Stimulated activated CD4-positive, alpha-beta T cell treated with anti-CD3 and anti-CD28 coated beads, TNF-alpha, amount 100 ng/mL, for 48 hours (primary cell): Measurements from ENCODE around the gene GHR.

ENCODE experiments used
- DNase-seq, 3 donors: peaks; one replicate each; pipeline ENCODE4 v3.0.0-alpha.2; 2020; ENCODE audit warnings: low read depth in 3 of 3

Gene GHR

DNA sequence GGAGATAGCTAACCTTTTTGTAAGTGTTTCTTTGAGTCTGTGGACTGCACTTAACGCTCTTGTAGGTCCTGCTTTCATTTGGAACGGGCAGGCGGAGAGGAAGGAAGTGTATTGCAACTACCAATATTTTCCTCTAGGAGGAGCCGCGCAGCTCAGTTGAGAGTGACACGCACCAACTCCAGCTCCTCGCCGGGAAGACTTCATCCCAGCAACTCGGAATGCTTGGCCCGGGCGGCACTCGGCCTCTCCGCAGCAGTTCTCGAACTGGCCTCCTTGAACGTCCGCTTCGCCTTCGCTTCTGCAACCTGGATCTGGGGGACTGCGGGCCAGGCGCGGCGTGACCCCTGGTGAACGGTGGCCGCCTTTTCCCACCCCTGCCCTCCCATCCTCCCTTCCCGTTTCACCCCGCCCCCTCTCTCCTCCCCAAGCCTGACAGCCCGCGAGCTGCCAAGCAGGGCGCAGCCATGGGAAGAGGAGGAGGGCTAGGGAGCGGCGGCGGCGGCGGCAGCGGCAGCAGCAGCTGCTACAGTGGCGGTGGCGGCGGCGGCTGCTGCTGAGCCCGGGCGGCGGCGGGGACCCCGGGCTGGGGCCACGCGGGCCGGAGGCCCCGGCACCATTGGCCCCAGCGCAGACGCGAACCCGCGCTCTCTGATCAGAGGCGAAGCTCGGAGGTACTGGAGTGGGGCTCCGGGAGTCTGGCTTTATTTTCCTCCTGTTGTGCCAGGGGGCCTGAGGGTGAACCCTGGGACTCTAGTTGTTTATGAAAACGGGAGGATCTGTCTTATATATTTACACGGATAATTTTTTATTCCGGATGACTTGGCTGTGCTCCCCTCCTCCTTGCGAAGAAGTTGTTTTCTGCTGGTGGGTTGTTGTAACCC lies at the start of gene GHR:
Gene GHR, plus strand, starts transcription at position 155 of the 881 bp plus-strand sequence. CDS start 142,436 bp downstream, outside the sequence.
- no peak for DNase-seq

DNA sequence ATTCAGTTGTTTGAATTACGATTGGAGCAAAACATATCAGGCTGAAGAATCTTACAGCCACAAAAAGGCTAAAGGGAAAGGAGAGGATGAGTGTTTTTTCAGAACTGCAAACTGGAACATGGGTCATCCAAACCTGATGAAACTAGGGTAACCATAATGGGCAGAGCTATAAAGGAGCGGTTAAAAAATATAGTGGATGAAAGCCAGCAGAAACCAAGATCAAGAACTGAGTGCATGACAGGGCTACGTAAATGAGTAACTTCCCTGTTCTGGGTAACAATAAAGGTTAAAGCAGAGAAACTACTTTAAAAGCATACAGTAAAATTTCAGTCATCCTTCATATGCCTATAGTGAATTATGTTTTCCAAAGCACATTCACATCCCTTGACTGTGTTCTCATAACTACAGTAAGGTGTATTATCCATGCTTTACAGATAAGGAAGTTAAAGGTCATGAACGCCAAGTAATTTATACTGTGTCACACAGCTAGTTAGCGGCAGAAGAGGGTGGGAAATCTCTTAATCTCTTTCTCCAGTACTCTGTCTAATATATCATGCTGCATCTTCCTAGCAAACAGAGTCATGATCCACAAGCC lies 48.5 kb upstream of the GHR start:
- DNase-seq = no peak

DNA sequence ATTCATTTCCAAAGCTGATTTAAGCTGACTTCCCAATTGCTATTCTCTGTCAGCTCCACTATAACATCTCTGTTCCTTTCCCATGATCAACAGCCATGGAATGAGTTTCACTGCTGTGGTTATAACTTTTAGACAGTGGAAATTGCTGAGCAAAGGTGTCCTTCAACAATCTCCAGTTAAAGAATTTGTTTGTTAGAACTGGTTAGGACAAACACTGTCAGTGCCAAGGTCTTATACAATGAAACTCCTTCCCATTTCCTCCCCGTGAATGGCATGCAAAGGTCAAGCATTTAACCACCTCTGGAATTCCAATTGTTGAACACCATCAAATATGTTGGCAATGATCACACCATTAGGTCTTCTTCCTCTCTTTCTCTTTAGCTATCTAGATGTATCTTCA lies 45.7 kb upstream of the GHR start:
- no peak for DNase-seq

DNA sequence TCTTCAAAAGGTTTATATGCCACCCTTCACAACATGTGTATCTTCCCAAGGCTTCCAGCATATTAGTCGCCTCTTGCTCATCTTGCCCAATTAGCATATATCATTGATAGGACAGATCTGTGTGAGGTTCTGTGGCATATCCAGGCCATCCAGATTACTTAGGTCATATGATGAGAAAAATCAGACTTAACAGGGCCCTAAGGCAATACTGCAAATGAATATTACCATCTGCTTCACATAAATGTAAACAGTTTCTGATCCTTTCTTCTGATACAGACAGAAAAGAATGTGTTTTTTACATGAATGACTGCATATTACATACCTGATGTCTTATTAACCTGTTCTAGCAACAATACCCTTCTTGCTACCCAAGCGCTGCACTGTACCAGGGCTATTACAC lies 41.3 kb upstream of the GHR start:
- DNase-seq = no peak

DNA sequence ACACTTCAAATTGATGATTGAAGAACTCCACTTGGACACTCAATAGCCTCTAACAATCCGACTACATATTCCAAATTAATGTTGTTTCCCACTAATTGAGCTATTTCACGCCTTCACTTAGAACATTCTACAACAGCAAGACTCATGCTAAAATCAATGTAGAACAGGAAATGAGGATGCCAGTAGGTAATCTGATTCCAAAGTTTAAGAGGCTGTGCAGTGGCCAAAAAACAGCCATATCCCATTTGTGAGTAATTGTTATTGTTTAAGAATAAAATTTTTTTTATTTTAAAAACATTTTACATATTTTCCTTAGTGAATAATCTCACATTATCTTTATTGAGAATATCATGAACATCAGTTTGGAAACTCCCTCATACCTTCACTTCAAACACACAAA lies 35.7 kb upstream of the GHR start:
- DNase-seq = no peak

DNA sequence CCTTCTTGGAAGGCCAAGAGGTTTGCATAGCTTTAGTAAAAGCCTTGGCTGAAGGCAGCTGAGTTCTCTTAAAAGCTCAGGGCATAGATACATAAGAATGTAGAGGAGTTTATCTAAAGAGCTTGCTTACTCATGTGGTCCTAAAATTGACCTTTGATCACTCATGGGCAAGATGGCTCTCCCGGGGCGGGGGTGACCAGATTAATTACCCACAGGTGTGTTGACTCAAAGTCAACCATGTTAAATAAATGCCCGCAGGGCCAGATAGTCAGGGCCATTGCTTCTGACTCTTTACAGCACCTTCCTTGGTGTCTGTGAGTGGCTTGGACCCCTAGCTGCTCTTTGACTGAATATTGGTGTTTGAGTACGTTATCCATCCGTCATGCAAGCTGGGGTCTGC lies 33.1 kb upstream of the GHR start:
- no peak for DNase-seq

DNA sequence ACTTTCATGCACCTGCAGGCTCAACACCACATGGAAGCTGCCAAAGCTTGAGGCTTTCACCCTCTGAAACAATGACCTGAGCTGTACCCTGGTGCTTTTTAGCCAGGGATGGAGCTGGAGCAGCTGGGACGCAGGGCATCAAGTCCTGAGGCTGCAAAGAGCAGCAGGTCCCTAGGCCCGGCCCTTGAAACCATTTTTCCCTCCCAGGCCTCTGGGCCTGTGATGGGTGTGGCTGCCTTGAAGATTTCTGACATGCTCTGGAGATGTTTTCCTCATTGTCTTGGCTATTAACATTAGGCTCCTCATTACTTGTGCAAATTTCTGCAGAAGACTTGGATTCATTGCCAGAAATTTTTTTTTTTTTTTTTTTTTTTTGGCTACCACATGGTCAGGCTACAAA lies 30.3 kb upstream of the GHR start:
- no peak for DNase-seq

DNA sequence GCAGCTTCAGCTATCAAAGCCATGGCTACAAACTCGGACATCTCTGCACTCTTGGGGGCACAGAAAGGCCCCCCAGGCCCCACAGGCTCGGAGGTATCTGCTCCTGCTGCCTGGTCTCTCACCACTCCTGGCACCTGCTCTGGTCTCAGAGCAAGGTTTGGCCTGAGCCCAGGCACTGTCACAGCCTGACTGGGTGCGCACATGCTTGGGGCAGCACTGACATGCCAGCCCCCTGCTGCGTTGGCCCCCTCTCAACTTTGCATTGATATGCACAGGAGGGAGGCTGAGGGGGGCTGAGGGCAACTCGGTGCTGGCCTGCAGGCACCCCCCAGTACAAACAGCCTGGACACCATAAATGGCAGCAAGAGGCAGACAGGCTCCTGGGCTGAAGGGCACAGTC lies 27.1 kb upstream of the GHR start:
- no peak for DNase-seq

DNA sequence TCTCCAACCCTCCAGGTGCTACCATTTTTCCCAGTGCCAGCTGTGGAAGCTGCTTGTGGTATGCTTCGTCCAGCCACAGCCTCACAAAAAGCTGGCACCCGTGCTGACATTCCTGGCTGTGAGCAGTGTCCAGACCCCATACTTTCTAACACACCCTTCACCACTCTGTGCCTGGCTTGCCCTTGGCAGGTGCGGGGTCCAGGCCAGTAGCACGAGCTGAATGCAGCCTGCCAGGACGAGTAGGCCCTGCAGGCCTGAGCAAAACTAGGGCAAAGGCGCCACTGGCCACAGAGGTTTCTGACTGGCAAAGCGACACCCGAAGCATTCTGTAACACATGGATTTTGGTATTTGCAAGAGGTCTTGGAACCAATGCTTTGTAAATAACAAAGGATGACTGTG lies 26.0 kb upstream of the GHR start:
- no peak for DNase-seq

DNA sequence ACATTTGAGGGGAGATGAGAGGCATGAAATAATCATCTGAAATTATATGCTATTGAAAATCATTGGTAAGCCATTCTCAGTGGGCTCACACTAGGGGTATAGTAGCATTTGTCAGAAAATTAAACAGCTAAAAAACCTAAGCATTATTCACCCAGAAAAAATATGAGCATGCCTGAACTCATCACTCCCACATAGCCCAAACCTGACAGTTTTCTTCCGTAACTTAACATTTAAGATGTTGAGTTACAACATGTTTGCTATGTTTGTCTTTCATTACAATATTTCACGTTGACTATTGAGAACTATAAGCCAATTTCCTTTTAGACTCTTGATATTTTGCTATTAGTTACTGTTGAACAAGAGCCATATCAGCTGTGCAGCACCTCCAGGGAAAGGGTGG lies 23.5 kb upstream of the GHR start:
- DNase-seq = no peak

DNA sequence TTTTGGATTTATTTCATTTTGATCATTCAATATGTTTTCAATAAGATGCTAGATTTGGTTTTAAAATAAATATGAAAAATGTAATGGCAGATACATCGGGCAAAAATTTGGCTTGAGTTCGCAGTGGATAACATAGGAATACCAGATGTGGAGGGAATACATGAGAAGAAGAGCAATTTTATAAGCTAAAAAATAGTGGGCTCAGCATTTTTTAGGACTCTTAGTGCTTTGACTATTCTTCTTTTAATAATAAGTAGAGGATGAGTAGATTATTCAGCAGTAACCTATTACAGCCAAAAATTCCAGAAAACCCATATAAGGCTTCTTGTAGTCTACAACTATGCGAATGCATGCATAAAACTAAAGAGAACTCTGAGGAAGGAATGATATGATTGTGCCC lies 22.8 kb upstream of the GHR start:
- DNase-seq = no peak

DNA sequence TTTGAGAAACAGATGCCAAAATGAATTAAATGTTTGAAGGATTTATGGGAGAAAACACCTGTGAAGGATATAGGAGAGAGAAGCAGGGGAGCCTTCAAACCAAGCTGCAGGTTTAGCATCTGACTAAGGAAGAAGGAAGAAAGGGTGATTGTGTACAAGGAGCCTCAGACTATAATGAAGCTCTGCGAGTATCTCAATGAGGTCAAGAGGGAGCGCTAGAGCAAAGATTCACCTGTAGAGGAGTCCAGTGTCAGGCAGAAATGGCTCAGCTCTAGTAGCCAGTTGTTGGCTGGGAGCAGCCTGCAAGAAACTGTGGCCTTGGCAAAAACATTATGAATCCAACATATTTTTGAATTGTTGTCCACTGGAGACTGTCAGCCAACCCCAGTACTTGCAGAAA lies 20.0 kb upstream of the GHR start:
- DNase-seq = no peak

DNA sequence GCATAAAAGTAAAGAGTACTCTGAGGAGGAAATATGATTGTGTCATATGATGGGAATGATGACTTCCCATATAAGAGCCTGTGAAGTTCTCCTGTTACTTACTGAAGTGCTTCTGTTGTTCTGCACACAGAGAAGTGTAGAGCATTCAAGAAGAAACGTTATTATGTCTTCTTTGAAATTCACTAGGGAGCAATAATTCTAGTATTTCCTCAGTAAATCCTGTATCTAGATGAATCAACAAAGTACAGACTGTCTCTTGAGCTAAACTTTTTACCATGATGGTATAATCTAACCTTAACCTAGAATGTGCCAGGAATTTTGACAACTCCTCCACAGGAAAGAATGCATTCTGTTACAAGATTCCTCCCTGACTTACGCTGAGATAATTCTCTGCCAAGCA lies 18.9 kb upstream of the GHR start:
- no peak for DNase-seq

DNA sequence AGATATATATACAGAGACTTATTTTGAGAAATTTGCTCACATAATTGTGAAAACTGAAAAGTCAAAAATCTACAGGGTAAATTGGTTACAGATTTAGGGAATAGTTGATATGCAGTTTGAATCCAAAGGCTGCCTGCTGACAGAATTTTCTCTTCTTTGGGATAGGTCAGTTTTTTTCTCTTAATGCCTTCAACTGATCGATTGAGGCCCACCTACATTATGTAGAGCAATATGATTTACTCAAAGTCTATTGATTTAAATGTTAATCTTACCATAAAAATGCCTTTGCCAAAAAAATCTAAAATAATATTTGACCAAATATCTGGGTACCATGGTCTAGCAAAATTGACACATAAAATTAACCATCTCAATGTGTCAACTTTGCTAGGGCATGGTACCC lies 3.9 kb upstream of the GHR start:
- DNase-seq = no peak

DNA sequence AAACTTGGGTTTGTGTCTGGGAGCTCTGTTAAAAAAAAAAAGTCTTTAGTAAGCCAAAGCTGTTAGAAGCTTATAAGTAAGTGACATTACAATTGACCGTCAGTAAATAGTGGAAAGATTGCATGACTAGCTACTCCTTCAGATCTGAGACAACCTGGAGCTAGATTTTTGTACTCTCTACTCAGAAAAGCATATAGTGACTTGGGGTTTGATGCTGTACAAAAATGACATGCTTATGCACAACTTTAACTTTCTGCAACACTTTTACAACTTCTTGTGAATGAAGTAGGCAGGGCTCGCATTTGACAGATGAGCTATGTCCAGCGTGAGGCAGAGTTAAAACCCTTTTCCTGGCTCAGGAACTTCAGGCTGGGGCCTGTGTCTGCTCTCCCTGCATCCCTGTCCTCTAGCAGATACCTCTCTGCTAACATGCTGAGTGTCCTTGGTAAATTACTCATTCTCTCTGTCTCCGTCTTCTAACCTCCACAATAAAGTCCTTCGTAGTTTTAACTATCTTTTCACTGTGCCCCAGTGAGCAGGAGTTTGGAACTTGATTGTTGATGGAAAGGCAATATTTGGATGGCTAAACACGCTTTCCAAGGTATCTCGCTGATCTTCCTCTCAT lies 471 bp upstream of the GHR start:
- DNase-seq = no peak

DNA sequence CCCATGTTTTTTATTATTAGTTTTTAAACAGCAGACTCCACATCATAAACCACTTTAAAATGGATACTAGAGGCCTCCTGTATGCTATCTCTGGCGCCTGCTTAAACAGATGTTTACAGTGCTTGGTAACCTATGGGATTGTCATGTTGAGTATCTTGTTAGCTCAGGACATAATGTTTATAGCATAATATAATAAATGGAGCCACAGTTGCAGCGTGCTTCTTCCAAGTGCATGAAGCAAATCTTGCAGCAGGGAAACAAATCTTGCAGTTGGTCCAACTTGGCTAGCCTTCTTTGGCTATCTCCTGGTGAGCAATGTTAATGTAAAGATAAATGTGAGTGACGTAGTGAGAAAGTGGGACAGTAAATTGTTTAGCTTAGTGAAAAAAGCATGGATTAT lies 2.8 kb downstream of the GHR start:
- no peak for DNase-seq

DNA sequence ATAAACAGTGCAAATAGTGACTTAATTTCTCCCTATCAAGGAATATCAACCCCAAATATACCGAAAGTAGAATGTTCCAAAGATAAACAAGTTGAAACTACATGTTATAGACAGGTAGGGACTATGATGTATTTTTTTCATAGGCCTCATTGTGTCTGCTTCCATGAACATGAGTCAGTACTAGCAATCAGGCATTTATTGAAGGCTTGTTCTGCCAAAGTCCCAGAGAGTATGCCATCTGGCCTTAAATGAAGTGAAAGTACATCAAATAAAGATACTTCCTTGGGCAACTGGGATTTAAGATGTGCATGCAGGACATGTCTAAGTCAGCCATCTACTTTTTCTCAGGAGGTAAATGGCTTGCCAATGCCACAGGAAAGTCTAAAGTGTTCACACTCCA lies 6.5 kb downstream of the GHR start:
- no peak for DNase-seq

DNA sequence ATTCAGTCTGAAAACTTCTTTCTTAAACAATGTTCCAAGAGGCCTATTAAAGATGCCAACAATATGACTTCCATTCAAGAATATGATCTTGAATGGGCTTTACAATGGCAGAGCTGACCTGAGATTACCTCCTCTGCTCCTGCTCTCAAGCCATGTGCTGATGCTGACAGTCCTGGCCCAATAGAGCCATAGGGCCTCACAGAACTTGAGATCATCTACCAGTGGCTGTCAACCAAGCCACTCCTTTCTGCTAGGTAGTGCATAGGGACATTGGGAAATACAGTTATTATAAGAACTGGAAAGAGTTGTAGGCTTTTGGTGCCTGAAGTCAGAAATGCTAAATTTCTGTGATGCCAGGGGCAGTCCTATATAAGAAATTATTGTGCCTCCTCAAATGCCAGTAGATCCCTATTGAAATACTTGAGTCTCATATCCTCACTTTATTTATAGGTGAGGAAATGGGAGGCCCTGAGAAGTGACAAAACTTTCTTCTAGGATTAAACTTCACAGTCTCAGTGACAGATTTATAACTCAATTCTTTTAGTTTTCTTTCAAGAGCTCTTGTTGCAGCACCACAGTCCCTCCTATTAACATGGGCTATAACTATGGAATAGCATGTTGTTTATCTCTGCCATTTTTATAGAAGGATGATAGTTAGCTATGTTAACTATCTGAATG lies 10.9 kb downstream of the GHR start:
- DNase-seq = no peak

DNA sequence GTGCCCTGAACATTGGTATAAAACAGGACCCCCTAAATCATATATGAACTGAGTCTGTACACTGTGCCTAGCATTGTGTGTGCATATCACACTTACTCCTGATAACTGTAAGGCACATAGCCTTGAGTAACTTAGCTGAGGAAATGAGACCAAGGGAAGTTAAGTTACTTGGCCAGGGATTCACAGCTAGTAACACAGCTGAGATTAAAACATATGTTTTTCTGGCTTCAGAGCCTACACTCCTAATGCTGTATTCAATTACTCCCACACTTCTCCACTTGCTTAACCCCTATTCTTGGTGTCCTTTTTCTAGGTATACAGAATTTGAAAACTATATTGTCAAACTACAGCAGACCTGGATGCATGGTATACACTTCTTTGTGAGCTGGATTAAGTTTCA lies 12.8 kb downstream of the GHR start:
- no peak for DNase-seq

DNA sequence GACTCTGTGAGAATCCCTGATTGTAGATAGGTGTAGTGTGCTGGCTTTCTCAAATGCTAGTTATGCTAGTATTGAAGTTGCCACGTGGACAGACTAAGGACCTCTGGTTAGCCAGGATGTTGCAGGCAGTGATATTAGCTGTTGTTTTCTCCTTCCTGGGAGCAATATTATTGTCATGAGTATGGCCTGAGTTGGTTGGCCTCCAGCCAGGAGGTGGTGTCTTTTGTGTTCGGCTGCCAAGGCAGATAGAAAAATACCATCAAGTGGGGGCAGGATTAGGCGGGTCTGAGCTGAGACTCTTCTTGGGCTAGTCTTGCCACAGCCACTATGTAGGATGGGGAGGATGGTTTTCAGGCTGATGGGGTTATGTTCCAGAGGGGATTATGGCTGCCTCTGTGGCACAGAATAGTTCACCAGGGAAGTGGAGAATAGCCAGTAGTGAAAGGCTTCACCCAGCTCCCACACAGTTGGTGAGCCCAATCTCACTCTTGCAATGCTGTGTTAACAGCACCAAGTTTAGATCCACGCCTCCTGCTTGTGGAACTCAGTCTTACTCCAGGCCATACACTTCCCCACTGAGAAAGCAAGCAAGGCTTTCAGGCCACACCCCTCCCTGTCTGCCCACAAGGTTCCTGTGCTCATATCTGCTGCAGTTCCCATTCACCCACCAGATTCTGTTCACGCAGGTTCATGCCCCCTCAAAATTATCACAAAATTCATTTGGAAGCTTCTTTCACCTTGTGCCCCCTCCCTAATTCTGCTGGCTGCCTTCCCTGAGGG lies 31.2 kb downstream of the GHR start:
- DNase-seq = no peak

DNA sequence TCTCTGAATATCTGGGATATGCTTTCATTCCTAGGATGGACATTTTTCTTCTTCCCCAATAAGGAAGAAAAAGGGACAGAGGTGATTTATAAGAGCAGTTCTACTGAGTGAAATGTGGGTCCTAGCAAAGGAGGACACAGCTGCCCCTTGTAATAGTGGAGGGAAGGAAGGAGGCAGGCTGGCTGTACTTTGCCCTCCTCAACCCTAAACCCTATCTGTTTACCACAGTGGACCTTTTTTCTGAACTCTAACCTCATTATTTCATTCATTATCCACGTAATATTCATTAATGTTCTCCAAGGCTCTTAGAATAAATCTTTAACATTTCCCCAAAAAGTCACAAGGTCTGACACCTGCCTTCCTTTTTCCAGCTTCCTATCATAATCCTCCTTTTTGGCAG lies 37.8 kb downstream of the GHR start:
- no peak for DNase-seq

DNA sequence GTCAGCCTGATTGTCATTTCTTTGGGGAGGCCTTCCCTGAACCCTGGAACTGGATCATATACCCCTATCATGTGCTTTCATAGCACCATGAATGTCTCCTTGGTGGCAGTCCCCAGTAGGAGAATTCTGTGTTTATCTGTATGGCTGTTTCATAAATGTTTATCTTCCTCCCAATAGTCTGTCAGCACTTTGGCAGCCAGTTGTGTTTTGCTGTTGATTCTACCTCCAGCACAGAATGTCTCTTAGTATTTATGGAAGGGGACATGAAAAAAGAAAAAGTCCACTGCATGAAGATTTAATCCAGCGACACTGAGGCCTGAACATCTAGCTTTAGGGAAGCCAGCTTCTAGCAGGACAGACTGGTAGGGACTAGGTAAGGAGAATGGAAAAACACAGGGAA lies 38.3 kb downstream of the GHR start:
- DNase-seq = no peak
